ENCODE results near the gene NOX1. TPM values are rescaled to one million over a fixed set of nuclear protein-coding genes. Genes with fewer than 3 reads are reported as not detected.

NOX1 gene
- under 1 TPM; 0.69 to 0.90 (median 0.79) TPM for polyA plus RNA-seq (ENCODE audit: insufficient read length in 3 of 3)
- long read RNA-seq, donor 1: 0 reads
- long read RNA-seq, donor 2: 0 reads
- long read RNA-seq, donor 3: 0 reads
- long read RNA-seq, donor 4: 0 reads
- long read RNA-seq, donor 5: 0 reads
- long read RNA-seq, donor 6: 0 reads
- long read RNA-seq, donor 7: 0 reads
- long read RNA-seq, donor 8: 0 reads
- long read RNA-seq, donor 9: 0 reads
- long read RNA-seq, donor 10: 0 reads
- long read RNA-seq, donor 11, partial matches to known transcripts: 5 of 5 reads
- long read RNA-seq, donor 11, other reads (novel, unspliced or antisense): 0 of 5 reads
- long read RNA-seq, donor 12: 0 reads
- long read RNA-seq, donor 13: 0 reads
- long read RNA-seq, donor 14: 0 reads
- long read RNA-seq, donor 15: 0 reads
- long read RNA-seq, donor 16: 0 reads

GRCh38 chrX:100874325-100874724, at the start of gene NOX1:
TSS of gene NOX1 (minus strand) at chrX:100874359. CDS start at chrX:100874139, 220 bp downstream.
- DNase-seq (ENCODE audit: extremely low read depth in 1 of 11, low read depth in 9 of 11, low spot score in 4 of 11): no peak

- no peak for DNase-seq (ENCODE audit: extremely low read depth in 1 of 11, low read depth in 9 of 11, low spot score in 4 of 11)
Observed at GRCh38 chrX:100915562-100915961, 41.4 kb upstream of the NOX1 start.

DNA sequence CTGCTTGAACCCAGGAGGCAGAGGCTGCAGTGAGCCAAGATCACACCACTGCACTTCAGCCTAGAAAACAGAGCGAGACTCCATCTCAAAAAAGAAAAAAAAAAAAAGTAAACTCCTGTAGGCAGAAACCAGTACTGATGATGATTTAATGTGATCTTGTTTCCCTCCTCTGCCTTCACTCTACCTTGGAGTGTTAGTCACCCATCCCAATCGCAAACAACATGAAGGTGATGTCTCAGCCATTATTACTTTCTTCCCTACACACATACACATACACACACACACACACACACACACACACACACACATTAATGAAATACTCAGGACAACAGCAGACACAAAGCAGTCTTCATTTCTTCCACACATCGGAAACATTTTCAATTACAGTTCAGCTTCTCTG, 39.0 kb upstream of the NOX1 start:
- DNase-seq (ENCODE audit: extremely low read depth in 1 of 11, low read depth in 9 of 11, low spot score in 4 of 11): no peak

DNA sequence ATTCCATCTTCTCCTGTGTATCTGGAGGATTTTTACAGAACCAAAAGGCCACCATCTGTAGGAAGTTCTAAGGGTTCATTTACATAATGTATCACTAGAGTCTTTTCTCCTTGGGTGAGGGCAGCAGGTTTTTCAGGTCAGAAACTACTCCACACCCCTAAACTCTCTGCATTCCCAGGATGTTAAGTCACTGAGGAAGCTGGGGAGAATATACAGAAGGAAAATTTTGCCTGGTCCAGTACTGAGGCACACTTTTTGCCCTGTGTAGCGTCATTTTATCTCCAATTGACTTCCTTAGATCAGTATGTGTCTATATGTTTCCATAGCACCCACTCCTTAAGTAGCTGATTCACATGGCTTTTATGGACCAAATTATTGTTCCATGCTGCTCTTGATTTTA, 37.6 kb upstream of the NOX1 start:
- DNase-seq (ENCODE audit: extremely low read depth in 1 of 11, low read depth in 9 of 11, low spot score in 4 of 11): no peak

GRCh38 chrX:100905620-100906019, 31.5 kb upstream of the NOX1 start:
- no peak for DNase-seq (ENCODE audit: extremely low read depth in 1 of 11, low read depth in 9 of 11, low spot score in 4 of 11)

- DNase-seq (ENCODE audit: extremely low read depth in 1 of 11, low read depth in 9 of 11, low spot score in 4 of 11): no peak
Observed at GRCh38 chrX:100904433-100904832, 30.3 kb upstream of the NOX1 start.

- DNase-seq (ENCODE audit: extremely low read depth in 1 of 11, low read depth in 9 of 11, low spot score in 4 of 11): peak in 1 of 11 donors; percentile 4
Observed at GRCh38 chrX:100895365-100896075, 21.4 kb upstream of the NOX1 start.

GRCh38 chrX:100883654-100884053, 9.5 kb upstream of the NOX1 start:
- DNase-seq (ENCODE audit: extremely low read depth in 1 of 11, low read depth in 9 of 11, low spot score in 4 of 11): no peak

GRCh38 chrX:100880368-100880767, 6.2 kb upstream of the NOX1 start:
- no peak for DNase-seq (ENCODE audit: extremely low read depth in 1 of 11, low read depth in 9 of 11, low spot score in 4 of 11)

- no peak for DNase-seq (ENCODE audit: extremely low read depth in 1 of 11, low read depth in 9 of 11, low spot score in 4 of 11)
Observed at GRCh38 chrX:100871594-100872560, 2.3 kb downstream of the NOX1 start.

DNA sequence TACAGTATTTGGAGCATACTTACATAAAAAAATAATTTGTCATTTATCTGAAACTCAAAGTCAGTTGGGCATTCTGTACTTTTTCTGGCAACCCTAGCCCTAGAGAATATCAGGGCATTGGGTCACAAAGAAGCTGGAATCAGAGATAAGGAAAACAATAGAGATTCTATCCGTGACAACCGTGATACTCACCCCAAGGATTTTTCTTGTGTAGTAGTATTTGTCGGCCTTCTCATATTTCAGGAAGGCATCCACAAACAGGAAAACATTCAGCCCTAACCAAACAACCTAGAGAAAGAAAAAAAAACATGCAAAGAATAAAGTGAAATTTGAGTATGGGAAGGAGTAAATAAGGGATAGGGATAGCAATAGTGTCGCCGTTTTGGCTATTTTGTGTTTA, 3.6 kb downstream of the NOX1 start:
- DNase-seq (ENCODE audit: extremely low read depth in 1 of 11, low read depth in 9 of 11, low spot score in 4 of 11): no peak

DNA sequence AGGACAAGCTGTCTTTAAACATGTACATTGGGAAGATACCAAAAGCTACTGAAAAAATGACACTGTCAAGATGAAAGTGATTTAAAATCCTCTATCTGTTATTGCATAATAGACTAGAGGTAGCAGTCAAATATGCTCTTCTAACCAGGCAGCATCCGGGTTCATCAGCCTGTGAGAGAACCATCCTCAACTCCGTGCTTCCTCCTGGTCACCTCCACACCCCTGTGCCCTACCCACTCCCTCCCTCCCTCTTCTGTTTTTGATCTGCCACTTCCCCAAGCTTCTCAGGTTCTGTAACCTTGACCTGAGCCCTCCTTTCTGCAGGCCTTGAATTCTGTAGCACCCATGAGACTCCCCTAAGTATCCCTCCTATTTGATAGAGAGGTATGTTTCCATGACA, 5.9 kb downstream of the NOX1 start:
- DNase-seq (ENCODE audit: extremely low read depth in 1 of 11, low read depth in 9 of 11, low spot score in 4 of 11): no peak

GRCh38 chrX:100864657-100865391, 9.3 kb downstream of the NOX1 start:
- no peak for DNase-seq (ENCODE audit: extremely low read depth in 1 of 11, low read depth in 9 of 11, low spot score in 4 of 11)

DNA sequence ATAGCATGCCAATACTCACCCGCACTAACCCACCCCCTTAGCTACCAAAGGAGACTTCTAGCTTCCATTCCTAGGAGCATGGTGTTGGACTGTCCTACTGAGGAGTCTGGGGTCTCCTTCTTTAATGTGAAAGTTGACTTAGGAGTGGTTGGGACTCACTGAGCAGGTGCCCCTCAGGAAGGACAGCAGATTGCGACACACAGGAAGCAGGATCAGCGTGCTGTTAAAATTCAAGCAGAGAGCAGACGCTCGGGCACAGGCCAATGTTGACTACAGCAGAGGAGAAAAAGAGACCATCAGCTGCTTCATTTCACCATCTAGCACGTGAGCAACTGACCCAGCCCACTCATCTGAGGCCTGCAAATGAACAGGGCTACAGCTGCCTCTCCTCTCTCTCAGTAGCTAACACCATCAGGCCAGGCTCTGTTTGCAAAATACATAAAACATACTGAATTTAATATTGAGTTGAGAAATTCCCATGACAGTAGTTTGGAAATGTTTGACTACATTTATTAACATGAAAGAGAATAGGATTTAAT, 10.8 kb downstream of the NOX1 start:
- peak in 8 of 11 donors; percentile 0 to 38 (median 14) for DNase-seq (ENCODE audit: extremely low read depth in 1 of 11, low read depth in 9 of 11, low spot score in 4 of 11)

- DNase-seq (ENCODE audit: extremely low read depth in 1 of 11, low read depth in 9 of 11, low spot score in 4 of 11): no peak
Observed at GRCh38 chrX:100852810-100853209, 21.3 kb downstream of the NOX1 start.

- no peak for DNase-seq (ENCODE audit: extremely low read depth in 1 of 11, low read depth in 9 of 11, low spot score in 4 of 11)
Observed at GRCh38 chrX:100850317-100850716, 23.8 kb downstream of the NOX1 start.

DNA sequence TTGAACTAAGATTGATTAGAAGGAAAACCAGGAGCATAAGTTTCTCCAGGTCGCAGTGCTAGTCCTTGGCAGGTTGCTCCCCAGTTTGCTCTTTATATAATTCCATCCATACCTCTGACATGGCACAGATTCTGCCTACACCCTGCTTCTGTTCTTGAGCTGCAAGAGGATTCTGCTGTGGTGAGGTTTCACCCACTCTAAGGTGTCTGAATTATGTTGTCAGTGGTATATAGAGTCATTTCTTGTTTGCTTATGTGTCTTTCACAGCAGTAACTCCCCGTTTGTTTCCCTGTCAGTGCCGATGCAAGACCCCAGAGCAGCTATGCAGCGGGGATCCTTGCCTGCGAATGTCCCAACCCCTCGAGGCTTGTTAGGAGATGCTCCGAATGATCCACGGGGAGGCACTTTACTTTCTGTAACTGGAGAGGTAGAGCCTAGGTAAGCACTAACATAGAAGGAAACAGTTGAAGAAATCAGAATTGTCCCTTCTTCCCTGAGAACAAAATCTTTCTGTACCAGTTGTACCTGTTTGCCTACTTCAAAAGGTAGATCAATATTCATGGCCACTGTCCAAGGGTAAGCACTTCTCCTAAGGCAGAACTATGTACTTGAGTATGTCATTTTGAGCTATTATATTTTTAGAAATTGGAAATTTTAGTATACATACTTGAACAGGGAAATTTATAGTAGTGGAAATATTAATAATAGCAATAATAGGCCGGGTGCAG, 42.8 kb downstream of the NOX1 start:
- DNase-seq (ENCODE audit: extremely low read depth in 1 of 11, low read depth in 9 of 11, low spot score in 4 of 11): no peak

DNA sequence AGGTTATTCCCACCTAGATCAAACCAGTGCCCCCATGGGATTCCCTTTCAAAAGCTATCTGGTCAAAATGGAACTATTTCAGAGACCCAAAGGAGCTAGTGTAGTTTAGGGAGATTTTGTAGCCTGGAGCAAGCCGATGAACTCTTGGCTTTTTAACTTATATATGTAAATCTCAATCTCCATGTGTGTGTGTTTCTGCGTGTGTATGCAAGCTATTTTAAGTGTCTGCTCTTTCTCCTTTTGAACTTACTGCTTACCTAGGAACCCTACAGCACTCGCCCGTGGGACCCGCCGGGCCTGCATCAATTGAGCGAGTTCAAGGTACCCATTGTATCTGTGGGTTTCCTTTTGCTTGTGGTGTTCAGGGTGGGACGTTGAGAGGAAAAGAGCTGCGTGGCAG, 43.6 kb downstream of the NOX1 start:
- DNase-seq (ENCODE audit: extremely low read depth in 1 of 11, low read depth in 9 of 11, low spot score in 4 of 11): no peak
